RWPE2 (cell line): ENCODE results near the gene GLA.

Experiments used
- ATAC-seq: fragments of 200-7000 bp; cut with Tn5 transposase; 3 replicates; pipeline ENCODE4 v1.9.1; 2021; ENCODE audit warnings: low read depth
- DNase-seq: peaks from one replicate; pipeline ENCODE4 v3.0.0-alpha.2; 2020; ENCODE audit warnings: low spot score
- H3K27ac ChIP-seq: fragments of 450-650 bp; 2 replicates; pipeline ENCODE4 v1.5.1; 2017; ENCODE audit warnings: mild to moderate bottlenecking; ENCODE audit not compliant: poor library complexity, severe bottlenecking
- H3K27me3 ChIP-seq: fragments of 250-450 bp; sonication (Bioruptor Pico); 2 replicates; pipeline ENCODE4 v1.5.1; 2021; ENCODE audit warnings: mild to moderate bottlenecking, moderate library complexity; ENCODE audit not compliant: insufficient read depth, poor library complexity, severe bottlenecking
- H3K36me3 ChIP-seq: fragments of 250-450 bp; sonication (Bioruptor Pico); 2 replicates; pipeline ENCODE4 v1.5.1; 2020; ENCODE audit warnings: low read depth, mild to moderate bottlenecking, moderate library complexity
- H3K4me1 ChIP-seq: fragments of 250-450 bp; sonication (Bioruptor Pico); 2 replicates; pipeline ENCODE4 v1.5.1; 2021; ENCODE audit warnings: mild to moderate bottlenecking, moderate library complexity; ENCODE audit not compliant: insufficient read depth, poor library complexity, severe bottlenecking
- H3K4me3 ChIP-seq: fragments of 250-450 bp; sonication (Bioruptor Pico); 2 replicates; pipeline ENCODE4 v1.5.1; 2021; ENCODE audit warnings: mild to moderate bottlenecking, moderate library complexity; ENCODE audit not compliant: severe bottlenecking
- H3K9me3 ChIP-seq: fragments of 250-450 bp; sonication (Bioruptor Pico); 2 replicates; pipeline ENCODE4 v1.5.1; 2021; ENCODE audit warnings: mild to moderate bottlenecking, moderate library complexity; ENCODE audit not compliant: severe bottlenecking
- CTCF ChIP-seq: fragments of 450-650 bp; IDR thresholded peaks from one replicate; pipeline ENCODE4 v1.5.1; 2017; ENCODE audit warnings: mild to moderate bottlenecking, moderate library complexity; ENCODE audit not compliant: poor library complexity, severe bottlenecking

Gene GLA

GRCh38 chrX:101386542-101386885, 21.2 kb downstream of the GLA start:
- no peak for DNase-seq
- no peak for ATAC-seq
- Histone ChIP-seq H3K4me3 (no peak overlapping the region), H3K36me3 (peaks cover 5% of the 10 kb centered on the region), H3K4me1 (no peaks in the 10 kb centered on the region), H3K27me3 (no peaks in the 10 kb centered on the region), H3K9me3 (no peaks in the 10 kb centered on the region), H3K27ac (no peak overlapping the region)
- TF ChIP-seq CTCF, result no peak

- no peaks in the 10 kb centered on the region for H3K9me3 ChIP-seq
- ATAC-seq (no peak), DNase-seq (no peak)
- no peaks in the 10 kb centered on the region; the same call in 1 of the 2 replicates for H3K36me3 ChIP-seq
- no peak within 1 kb of the TSS for H3K27ac ChIP-seq
- H3K27me3 ChIP-seq, result no peaks in the 10 kb centered on the region
- no peak for TF ChIP-seq CTCF
- H3K4me1 ChIP-seq, result no peaks in the 10 kb centered on the region
- H3K4me3 ChIP-seq, result no peak within 1 kb of the TSS
Measured at GRCh38 chrX:101385795-101386541, 21.8 kb downstream of the GLA start, which contains the start of gene BTK. Gene BTK, minus strand, starts transcription at chrX:101386191. Its CDS starts 10,907 bp downstream, at chrX:101375284.

- H3K27me3 ChIP-seq, result no peaks in the 10 kb centered on the region
- no peak for TF ChIP-seq CTCF
- no peak overlapping the region for H3K27ac ChIP-seq
- H3K9me3 ChIP-seq, result no peaks in the 10 kb centered on the region
- DNase-seq (no peak), ATAC-seq (no peak)
- H3K36me3 ChIP-seq, result no peaks in the 10 kb centered on the region
- H3K4me1 ChIP-seq, result no peaks in the 10 kb centered on the region
- no peak overlapping the region for H3K4me3 ChIP-seq
Measured at GRCh38 chrX:101385026-101385684, 22.6 kb downstream of the GLA start.

- H3K4me3 ChIP-seq, result no peak overlapping the region
- DNase-seq (no peak), ATAC-seq (no peak)
- no peaks in the 10 kb centered on the region for H3K9me3 ChIP-seq
- no peak overlapping the region for H3K27ac ChIP-seq
- H3K36me3 ChIP-seq, result no peaks in the 10 kb centered on the region
- no peak for TF ChIP-seq CTCF
- H3K27me3 ChIP-seq, result no peaks in the 10 kb centered on the region
- H3K4me1 ChIP-seq, result no peaks in the 10 kb centered on the region
Measured at GRCh38 chrX:101383679-101384205, 24.0 kb downstream of the GLA start.
